ENCODE measurements around the gene KLK15.
"Not testable (repeated sequence)": the region's sequence is repeated elsewhere in the genome, so short reads cannot be mapped to it uniquely, and the experiment has no call there.

Gene KLK15

GRCh38 chr19:50790396-50790795 lies 43.0 kb downstream of the KLK15 start, which contains the start of gene ACP4:
Gene ACP4, plus strand, starts transcription at chr19:50790415. Its CDS starts 0 bp downstream, at chr19:50790415.
- TF ChIP-seq CTCF (IDR thresholded peaks at IDR 0.05; ENCODE audit: low read depth, low read length) = no peak
- Histone ChIP-seq H3K4me3 (ENCODE audit: low read depth, low read length) (no peak within 1 kb of the TSS), H3K36me3 (peaks cover 1% of the 10 kb centered on the region; the same call in 1 of the 2 replicates), H3K9me3 (no peaks in the 10 kb centered on the region), H3K4me1 (peaks cover 7% of the 10 kb centered on the region), H3K27me3 (no peaks in the 10 kb centered on the region)
- no peak for DNase-seq

GRCh38 chr19:50785329-50785728 lies 48.0 kb downstream of the KLK15 start:
- H3K27me3 ChIP-seq = peaks cover 17% of the 10 kb centered on the region
- H3K9me3 ChIP-seq = no peaks in the 10 kb centered on the region
- no peak for DNase-seq
- H3K4me3 ChIP-seq (ENCODE audit: low read depth, low read length) = no peak overlapping the region
- H3K36me3 ChIP-seq = no peaks in the 10 kb centered on the region
- no peaks in the 10 kb centered on the region for H3K4me1 ChIP-seq
- no peak for TF ChIP-seq CTCF (IDR thresholded peaks at IDR 0.05; ENCODE audit: low read depth, low read length)

GRCh38 chr19:50784710-50785109 lies 48.7 kb downstream of the KLK15 start:
- no peak for DNase-seq
- Histone ChIP-seq H3K4me1 (no peaks in the 10 kb centered on the region), H3K4me3 (ENCODE audit: low read depth, low read length) (no peak overlapping the region), H3K9me3 (no peaks in the 10 kb centered on the region), H3K36me3 (no peaks in the 10 kb centered on the region), H3K27me3 (peaks cover 24% of the 10 kb centered on the region)
- no peak for TF ChIP-seq CTCF (IDR thresholded peaks at IDR 0.05; ENCODE audit: low read depth, low read length)

GRCh38 chr19:50783848-50784152 lies 49.6 kb downstream of the KLK15 start:
- not testable (repeated sequence) for DNase-seq; H3K4me1 ChIP-seq; H3K9me3 ChIP-seq; H3K36me3 ChIP-seq; H3K4me3 ChIP-seq (ENCODE audit: low read depth, low read length)
- H3K27me3 ChIP-seq = peaks cover 33% of the 10 kb centered on the region

GRCh38 chr19:50780753-50781435 lies 52.5 kb downstream of the KLK15 start:
- peaks cover 56% of the 10 kb centered on the region for H3K27me3 ChIP-seq
- no peak for DNase-seq

DNA sequence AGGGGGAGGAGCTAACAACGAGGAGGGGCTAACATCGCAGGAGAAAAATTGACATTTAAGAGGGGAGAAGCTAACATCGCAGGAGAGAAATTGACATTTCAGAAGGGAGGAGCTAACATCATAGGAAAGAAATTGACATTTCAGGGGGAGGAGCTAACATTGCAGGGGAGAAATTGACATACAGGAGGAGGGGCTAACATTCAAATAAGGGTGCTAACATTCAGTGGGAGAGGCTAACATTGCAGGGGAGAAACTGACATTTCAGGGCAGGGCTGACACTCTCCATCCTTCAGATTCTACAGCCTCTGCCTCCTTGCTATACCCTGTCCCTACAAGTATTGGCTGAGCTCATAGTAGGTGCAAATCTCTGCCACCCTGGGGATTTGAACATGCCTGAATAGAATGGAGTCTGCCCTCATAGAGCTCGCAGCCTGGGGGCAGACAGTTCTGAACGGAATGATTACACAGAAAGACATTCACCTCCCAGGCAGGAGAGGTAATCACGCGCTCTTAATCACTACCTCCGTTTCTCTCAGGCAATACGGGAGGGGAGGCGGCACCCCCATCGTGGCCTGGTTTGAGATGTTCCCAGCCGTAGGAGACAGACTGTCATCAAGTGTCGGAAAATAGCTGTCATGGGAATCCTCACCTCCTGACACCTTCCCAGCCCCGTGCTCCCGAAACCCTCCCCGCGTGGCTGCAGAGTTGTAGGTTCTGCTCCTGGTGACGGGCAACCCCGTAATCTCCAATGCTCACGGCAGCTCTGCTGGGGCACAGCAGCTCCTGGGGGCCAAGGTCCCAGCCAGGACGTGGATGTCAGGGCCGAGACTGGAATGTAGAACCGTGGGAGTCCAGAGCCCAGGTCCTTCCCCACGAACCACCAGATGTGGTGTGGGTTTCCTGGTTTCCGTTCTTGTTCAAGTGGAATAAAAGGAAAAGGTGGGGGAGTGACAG lies 53.6 kb downstream of the KLK15 start:
- no peak for TF ChIP-seq CTCF (IDR thresholded peaks at IDR 0.05; ENCODE audit: low read depth, low read length)
- Histone ChIP-seq H3K36me3 (no peaks in the 10 kb centered on the region), H3K4me3 (ENCODE audit: low read depth, low read length) (no peak overlapping the region), H3K4me1 (no peaks in the 10 kb centered on the region), H3K27me3 (peaks cover 67% of the 10 kb centered on the region), H3K9me3 (no peaks in the 10 kb centered on the region; the same call in 1 of the 2 replicates)
- no peak for DNase-seq

More at GRCh38 chr19:50780753-50781435, 52.5 kb downstream of the KLK15 start:
- no peaks in the 10 kb centered on the region for H3K4me1 ChIP-seq
- no peak for TF ChIP-seq CTCF (IDR thresholded peaks at IDR 0.05; ENCODE audit: low read depth, low read length)
- H3K9me3 ChIP-seq = no peaks in the 10 kb centered on the region; the same call in 1 of the 2 replicates
- no peaks in the 10 kb centered on the region for H3K36me3 ChIP-seq
- H3K4me3 ChIP-seq (ENCODE audit: low read depth, low read length) = no peak overlapping the region
